SK-N-SH (cell line): ENCODE data around the gene GALNTL6.

Experiments
- CTCF ChIP-seq: fragments of 200-600 bp; sonication (generic); IDR thresholded peaks from 2 replicates; pipeline ENCODE4 v1.6.1; 2017; ENCODE audit warnings: antibody characterized with exemption, mild to moderate bottlenecking, moderate library complexity
- EP300 ChIP-seq, 2 experiments: IDR thresholded peaks; 2 replicates each; pipeline versions ENCODE4 v1.4.0 to v1.6.1; 2012; ENCODE audit warnings: borderline replicate concordance in 1 of 2, low read depth in 1 of 2, low read length in 1 of 2
- FOXJ3 ChIP-seq: sonication (generic); formaldehyde crosslinking; IDR thresholded peaks from 2 replicates; pipeline ENCODE4 v1.5.1; 2020; ENCODE audit warnings: mild to moderate bottlenecking, missing genetic modification reagents
- JUND ChIP-seq: IDR thresholded peaks from 2 replicates; pipeline ENCODE4 v1.4.0; 2012
- NRF1 ChIP-seq: IDR thresholded peaks from 2 replicates; pipeline ENCODE4 v1.6.1; 2012; ENCODE audit warnings: low read depth, mild to moderate bottlenecking, low read length
- POLR2AphosphoS5 ChIP-seq: IDR thresholded peaks from 2 replicates; pipeline ENCODE4 v1.6.1; 2012; ENCODE audit warnings: low read depth, low read length
- RAD21 ChIP-seq: IDR thresholded peaks from 2 replicates; pipeline ENCODE4 v1.6.1; 2012; ENCODE audit warnings: mild to moderate bottlenecking, low read length
- RCOR1 ChIP-seq: fragments of 150-350 bp; IDR thresholded peaks from 2 replicates; pipeline ENCODE4 v1.6.1; 2017; ENCODE audit warnings: antibody characterized with exemption, low read length
- REST ChIP-seq: IDR thresholded peaks from 2 replicates; pipeline ENCODE4 v1.6.1; 2012; ENCODE audit warnings: mild to moderate bottlenecking, low read depth, low read length, moderate library complexity
- RFX5 ChIP-seq: IDR thresholded peaks from 2 replicates; pipeline ENCODE4 v1.6.1; 2012; ENCODE audit warnings: mild to moderate bottlenecking, improper control_type of control experiment, low read length
- TCF12 ChIP-seq: IDR thresholded peaks from 2 replicates; pipeline ENCODE4 v1.4.0; 2012
- YY1 ChIP-seq: IDR thresholded peaks from 2 replicates; pipeline ENCODE4 v1.4.0; 2012; ENCODE audit warnings: low read depth, mild to moderate bottlenecking
- ZBTB33 ChIP-seq: IDR thresholded peaks from 2 replicates; pipeline ENCODE4 v1.4.0; 2012; ENCODE audit warnings: low read depth, borderline replicate concordance
- TF ChIP-seq, protein P1 (sequence below): fragments of 150-350 bp; IDR thresholded peaks from 2 replicates; pipeline ENCODE4 v1.6.1; 2017; ENCODE audit warnings: antibody characterized with exemption, low read length, low read depth, borderline replicate concordance

DNA sequence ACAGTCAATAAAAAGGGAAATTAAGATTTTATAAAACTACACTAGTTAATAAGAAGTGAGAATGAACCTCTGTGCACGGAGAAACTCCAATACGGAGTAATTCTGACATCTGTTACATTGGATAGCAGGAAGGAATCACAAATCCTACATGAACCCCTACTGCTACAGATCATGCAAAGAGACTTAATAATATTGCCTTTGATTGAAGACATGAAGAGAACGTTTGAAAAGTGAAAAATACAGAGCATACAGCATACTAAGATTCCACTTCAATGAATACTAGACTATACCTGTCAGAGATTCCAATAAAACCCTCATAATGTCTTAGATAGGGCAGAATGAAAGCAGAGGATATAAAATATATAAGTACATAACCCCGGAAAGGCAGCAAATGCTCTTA, 995.0 kb downstream of the GALNTL6 start:
- TF ChIP-seq EP300 (IDR thresholded peaks at IDR 0.05; ENCODE audit: borderline replicate concordance in 1 of 2, low read depth in 1 of 2, low read length in 1 of 2) (no peak), CTCF (no peak), RAD21 (no peak), FOXJ3 (CRISPR knock-in tag) (no peak), POLR2AphosphoS5 (no peak), REST (no peak), TCF12 (no peak), ZBTB33 (no peak), RCOR1 (no peak), JUND (no peak), RFX5 (no peak), YY1 (no peak), NRF1 (no peak)
- TF ChIP-seq, protein P1, sequence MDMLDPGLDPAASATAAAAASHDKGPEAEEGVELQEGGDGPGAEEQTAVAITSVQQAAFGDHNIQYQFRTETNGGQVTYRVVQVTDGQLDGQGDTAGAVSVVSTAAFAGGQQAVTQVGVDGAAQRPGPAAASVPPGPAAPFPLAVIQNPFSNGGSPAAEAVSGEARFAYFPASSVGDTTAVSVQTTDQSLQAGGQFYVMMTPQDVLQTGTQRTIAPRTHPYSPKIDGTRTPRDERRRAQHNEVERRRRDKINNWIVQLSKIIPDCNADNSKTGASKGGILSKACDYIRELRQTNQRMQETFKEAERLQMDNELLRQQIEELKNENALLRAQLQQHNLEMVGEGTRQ = no peak
